Kidney glomerular epithelial cell (primary cell): ENCODE data around the gene SPN.
A peak's percentile ranks its signal among the peaks of the same experiment; 100 is the strongest.
"Not testable (repeated sequence)": the region's sequence is repeated elsewhere in the genome, so short reads cannot be mapped to it uniquely, and the experiment has no call there.

ENCODE experiments used
- DNase-seq: peaks from one replicate; lab custom pipeline; 2025; lab: John Stamatoyannopoulos, UW

SPN gene

GRCh38 chr16:29701214-29701555 is 38.1 kb downstream of the SPN start:
- DNase-seq, result no peak

- DNase-seq, result no peak
Observed at GRCh38 chr16:29702269-29702668, 39.2 kb downstream of the SPN start.

GRCh38 chr16:29705030-29705429 is 42.0 kb downstream of the SPN start:
- peak; percentile 84 for DNase-seq

- peak; percentile 66 for DNase-seq
Observed at GRCh38 chr16:29707160-29707559, 44.1 kb downstream of the SPN start.

- DNase-seq, result no peak
Observed at GRCh38 chr16:29708917-29709600, 46.0 kb downstream of the SPN start.

GRCh38 chr16:29709657-29710056 is 46.6 kb downstream of the SPN start:
- not testable (repeated sequence) for DNase-seq

- peak; percentile 71 for DNase-seq
Observed at GRCh38 chr16:29710227-29711219, 47.5 kb downstream of the SPN start.

GRCh38 chr16:29712809-29713208 is 49.8 kb downstream of the SPN start:
- no peak for DNase-seq

- DNase-seq, result no peak
Observed at GRCh38 chr16:29714396-29714795, 51.3 kb downstream of the SPN start.

- DNase-seq, result no peak
Observed at GRCh38 chr16:29714972-29715371, 51.9 kb downstream of the SPN start.

- DNase-seq, result no peak
Observed at GRCh38 chr16:29717113-29717512, 54.1 kb downstream of the SPN start.

- no peak for DNase-seq
Observed at GRCh38 chr16:29719063-29719462, 56.0 kb downstream of the SPN start.
